ENCODE results near the gene FLCN.

Gene FLCN

DNA sequence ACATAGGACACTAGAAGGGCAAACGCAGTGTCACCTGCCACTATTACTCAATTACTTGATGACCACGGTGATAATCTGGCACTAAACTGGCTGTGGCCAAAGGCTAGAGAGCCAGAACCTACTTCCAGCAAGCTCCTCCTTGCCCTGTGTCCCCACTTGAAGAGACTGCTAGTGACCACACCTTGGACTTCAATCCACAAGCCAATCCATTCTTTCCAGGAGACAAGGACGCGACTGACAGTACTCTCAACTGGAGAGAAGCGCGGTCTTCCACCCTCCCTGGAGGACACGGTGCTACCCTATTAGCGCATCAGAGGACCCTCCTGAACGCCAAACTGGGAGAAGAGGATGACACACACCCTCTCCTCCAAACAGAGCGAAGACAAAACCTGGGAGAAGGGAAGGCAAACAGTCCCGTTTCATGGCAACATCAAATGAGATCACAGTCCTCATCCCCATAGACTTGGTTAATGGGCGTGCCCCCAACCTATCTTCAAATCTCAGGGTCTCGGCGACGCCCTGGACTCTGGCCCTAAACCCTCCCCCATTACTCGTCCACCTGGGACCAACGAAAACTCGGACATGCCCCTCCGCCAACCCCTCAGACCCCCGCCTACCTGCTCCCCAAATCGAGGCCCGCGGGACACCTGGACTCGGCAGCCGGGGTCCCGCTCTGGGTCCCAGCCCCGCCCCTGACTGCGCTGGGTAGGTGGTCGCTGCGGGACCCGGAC is 508 bp downstream of the FLCN start:
- ATAC-seq: peak; percentile 2
- no peak for DNase-seq

DNA sequence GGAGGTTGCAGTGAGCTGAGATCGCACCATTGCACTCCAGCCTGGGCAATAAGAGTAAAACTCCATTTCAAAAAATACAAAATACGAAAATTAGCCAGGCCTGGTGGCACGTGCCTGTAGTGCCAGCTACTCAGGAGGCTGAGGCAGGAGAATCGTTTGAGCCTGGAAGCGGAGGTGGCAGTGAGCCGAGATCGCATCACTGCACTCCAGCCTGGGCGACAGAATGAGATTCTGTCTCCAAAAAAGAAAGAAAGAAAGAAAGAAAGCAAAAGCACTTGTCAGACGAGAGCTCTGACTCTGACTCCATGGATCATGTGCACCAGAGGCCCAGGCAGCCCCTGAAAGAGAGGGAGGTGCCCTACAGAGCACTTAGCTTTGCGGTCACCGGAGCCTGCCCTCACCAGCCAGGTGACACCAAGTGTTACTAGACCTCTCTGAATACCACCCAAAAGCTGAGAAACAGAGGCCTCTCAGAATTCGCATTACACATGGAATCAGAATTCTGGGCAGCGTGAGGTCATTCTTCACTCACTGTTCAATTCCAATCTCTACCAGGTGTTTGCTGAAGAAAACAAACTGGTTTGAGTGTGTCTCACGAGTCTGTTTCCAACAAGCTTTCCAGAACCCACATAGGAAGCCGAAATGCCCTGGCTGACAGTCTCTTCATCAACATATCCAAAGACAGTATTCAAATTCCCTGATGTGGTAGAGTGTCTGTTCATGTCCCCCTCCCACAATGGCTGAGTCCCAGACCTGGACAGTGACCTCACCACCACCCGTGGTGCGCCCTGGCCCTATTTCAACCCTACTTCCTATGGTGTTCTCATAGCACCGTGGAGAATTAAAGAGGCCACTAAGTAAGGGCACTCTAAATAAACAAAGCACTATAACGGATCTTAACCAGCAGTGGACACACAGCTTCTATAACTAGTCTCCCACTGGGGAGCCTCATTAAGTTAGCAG is 1.5 kb downstream of the FLCN start:
- DNase-seq: peak; percentile 23
- no peak for ATAC-seq

DNA sequence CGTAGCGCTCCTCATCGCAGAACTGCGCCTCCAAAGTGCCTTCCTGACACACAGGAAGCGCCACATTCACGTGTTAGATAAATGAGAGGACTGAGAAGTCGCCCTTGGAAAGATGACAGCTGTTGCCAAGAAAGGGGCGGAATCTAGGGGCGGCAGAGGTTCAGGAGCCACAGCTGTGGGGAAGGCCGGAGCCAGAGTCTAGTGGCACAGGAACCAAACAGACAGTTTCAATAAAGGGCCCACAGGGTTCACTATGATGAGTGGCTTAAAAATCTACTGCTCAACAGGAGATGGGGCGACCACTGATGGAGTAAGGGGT is 4.7 kb downstream of the FLCN start:
- DNase-seq: no peak
- no peak for ATAC-seq

DNA sequence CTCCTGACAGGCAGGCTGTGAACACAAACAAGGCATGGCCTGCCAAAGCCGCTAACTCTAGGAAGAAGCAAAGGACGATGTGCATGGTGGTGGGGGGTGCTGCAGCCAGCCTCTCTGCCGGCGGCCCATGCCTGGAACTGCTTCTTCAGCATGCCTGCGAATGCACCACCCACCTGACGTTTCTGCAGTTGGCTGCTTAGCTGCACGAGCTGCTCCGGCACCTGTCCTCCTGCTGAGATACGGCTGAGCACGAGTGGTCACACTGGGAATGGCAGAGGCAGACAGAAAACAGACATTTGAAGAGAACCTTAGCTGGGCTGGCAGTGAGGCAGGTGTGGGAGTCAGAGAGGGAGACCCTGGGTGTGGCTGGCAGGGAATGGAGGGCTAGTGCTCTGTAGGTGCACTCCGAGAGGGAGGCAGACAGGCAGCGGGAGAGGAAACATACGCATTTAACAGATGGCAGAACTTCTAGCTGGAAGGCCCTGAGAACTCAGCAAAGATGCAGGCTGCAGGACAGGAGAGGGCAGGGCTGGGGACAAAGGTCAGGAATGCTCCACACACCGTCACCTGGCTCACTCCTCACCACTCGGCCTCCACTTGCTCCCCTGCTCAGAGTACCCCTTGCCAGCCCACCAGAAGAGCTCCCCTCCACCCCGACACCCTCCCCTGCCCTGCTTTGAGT is 5.2 kb downstream of the FLCN start:
- ATAC-seq: no peak
- DNase-seq: no peak

DNA sequence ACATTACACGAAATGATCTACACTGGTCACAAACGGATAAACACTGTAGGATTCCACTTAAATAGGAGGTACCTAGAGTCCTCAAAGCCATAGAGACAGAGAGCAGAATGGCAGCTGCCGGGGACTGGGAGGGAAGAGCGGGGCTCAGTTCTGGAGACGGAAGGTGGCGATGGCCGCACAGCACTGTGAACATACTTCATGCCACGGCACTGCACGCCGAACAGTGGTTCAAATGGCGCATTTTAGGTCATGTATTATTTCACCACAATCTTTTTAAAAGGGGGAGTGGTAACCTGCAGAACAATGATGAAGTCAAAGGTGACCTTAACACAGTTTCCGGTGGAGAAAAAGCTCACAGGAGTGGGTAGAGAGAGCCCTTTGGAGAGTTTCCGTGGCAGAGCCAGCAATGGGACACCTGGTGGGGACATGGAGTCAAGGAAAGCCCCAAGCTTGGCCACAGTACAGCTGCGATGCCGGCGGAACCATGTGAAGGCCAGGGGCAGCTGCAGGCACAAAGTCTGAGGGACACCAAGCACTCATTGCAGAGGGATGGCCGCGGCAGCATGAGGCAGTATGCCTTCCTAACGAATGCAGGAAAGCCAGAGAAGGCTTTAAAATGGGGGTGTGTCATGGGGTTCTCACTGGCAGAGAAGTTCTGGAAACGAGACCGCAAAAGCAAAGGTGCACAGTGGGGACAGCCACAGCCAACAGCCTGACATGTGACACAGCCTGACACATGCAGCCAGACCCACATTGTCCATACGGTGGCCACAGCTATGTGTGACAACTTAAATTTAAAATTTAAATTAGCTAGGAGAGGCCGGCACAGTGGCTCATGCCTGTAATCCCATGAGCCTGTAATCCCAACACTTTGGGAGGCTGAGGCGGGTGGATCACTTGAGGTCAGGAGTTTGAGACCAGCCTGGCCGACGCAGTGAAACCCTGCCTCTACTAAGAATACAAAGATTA is 7.3 kb downstream of the FLCN start:
- no peak for DNase-seq

DNA sequence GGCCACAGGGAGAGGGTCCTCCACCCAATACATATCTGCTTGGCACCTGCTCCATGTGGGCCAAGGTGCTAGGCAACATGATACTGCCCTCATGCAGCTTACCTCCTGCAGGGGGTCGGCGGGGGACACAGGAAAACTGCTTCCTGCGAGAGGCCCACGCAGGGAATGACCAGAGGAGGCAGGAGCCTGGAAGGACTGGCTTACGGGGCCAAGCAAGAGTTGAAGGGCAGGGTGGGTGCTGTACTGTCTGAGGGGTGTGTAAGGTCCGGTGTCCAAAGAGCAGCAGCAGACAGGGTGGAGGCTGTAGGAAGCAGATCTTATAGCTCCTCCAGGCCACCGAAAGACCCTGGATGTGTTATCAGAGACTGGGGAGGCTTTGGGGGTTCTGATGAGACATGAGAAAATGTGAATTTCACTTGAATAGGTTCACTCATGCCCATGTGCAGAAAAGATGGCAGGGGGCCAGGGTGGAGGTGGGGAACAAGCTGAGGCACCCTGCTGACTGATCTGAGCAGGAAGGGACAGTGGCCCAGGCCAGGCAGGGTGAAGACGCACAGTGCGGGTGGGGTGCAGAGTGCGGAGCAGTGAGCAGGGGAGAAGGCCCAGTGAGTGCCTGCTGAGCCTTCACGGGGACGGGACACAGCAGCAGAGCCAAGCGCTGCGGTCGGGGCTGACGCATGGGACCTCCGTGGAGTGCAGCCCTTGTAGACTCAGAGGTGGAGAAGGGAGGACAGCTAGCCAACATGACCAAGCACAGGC is 8.3 kb downstream of the FLCN start:
- ATAC-seq: no peak

More for the DNA sequence above, 7.3 kb downstream of the FLCN start:
- no peak for ATAC-seq

DNA sequence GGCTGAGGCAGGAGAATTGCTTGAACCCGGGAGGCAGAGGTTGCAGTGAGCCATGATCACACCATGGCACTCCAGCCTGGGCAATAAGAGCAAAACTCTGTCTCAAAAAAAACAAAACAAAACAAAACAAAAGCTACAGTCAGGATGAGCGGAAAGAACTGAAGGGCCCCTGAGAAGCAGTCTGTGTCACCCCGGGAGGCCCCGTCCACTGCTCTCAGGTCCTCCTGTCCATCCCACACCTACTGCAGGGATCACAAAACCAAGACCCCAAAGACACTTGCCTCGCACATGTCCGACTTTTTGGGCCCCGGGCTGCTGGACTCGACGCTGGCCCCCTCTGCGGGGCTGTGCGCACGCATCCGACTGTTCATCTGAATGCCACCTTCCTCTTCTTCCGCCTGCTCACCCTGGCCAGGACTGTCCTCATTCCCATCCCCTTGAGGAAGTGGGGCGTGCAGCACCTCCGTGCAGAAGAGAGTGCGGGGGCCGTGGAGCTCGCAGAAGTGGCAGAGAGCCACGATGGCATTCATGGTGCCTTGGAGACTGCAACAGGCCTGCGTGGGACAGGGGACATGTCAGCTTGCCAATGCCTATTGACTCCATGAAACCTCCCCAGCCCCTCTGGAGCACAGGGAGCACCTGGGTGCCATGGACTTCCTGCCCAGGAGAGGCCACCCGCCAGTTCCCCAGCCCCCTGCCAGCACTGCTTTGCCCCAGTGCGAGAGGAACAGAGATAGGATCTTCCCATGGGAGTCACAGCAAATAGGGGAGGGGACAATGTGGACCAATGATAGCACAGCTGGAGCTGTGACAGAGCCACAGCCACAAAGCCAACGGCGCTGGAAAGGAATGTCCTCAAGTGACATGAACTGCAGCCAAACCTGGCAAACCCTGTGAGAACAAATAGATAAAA is 9.1 kb downstream of the FLCN start:
- DNase-seq (no peak), ATAC-seq (no peak)

More for the DNA sequence above, 8.3 kb downstream of the FLCN start:
- DNase-seq: no peak

DNA sequence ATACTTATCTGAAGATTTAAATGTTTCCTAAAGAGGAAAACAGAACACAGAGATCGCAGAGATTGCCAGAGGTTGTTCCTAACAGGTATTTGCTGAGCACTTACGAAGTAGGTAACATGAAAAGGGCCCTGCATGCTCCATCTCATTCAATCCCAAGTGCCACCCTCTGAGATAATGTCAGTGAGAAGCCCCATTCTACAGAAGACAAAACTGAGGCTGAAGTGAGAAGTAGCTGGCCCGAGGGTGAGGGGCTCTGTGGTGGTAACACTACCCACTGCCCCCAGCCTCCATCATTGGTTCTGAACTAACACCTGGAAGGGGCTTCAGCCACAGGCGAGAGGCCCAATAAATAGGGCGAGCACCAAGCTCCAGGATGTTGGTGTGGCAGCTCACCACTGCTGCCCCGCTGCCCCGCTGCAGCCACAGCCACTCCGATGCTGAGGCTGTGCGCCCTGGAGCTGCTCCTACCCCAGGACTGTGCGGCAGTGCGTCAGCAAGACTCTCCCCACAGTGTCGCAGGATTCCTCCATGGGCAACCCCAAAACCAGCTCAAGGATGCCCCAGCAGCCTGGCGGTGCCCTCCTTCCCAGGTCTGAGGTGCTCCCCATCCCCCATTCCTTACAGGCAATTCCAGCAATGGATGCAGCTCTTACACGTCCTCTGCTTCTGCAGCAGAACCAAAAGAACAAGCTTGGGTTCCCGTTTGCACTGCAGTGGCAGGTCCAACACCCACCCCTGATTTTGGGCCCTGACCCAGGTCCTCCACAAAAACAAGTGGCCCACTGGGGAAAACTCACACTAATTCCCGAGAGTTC is 10.3 kb downstream of the FLCN start:
- no peak for DNase-seq
- no peak for ATAC-seq

DNA sequence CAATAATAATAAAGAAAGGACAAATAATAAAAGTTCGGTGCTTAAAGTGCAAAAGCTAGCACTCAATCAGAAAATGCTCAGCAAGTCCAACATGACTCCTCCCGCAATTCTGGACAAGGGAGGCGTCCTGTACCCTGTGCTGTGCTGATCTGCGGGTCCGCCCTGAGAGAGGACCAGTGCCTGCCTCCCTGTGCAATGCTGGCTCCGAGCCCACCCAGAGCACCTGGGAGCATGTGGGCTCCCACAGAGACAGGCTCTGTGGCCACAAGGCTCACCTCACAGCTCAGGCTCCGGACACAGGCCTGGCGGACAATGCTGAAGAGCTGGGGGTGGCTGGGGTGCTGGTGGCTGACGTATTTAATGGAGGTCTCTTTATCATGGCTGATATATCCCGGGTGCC is 11.1 kb downstream of the FLCN start:
- no peak for ATAC-seq
- DNase-seq: no peak

DNA sequence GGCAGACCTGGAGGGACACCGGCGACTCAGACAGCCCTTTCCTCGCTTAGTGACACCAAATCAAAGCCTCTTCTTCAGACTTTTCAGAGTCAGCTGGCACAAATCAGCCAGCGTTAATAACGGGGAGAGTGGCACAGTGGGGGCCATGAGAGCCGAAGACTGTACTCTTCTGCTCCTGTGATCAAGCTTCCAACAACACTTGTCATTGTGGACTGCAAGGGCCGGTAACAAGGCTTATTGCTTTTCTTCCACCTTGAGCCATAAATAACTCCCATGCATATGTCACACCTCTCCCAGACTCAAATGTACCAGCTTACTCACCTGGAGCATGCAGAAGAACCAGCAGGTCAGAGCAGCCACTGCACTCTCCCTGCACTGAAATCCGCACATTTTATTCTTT is 12.8 kb downstream of the FLCN start:
- no peak for DNase-seq
- no peak for ATAC-seq

DNA sequence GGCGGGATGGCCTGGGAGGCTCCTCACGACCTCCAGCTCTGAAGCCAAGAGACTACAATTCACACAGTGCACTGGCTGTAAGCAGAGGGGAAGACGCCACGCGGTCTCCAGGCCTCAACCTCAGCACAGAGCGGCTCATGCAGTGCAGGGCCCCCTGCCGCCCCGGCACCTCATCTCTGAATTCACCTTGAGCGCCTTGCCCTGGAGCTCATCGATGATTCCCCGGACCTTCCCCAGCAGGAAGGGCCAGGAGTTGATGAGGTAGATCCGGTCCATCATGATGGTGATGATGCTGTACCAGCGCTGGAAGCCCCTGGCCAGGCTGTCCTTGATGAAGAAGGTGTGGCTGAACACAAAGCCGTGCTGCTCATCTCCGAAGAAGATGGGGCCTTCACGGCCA is 13.2 kb downstream of the FLCN start:
- DNase-seq (no peak), ATAC-seq (no peak)

DNA sequence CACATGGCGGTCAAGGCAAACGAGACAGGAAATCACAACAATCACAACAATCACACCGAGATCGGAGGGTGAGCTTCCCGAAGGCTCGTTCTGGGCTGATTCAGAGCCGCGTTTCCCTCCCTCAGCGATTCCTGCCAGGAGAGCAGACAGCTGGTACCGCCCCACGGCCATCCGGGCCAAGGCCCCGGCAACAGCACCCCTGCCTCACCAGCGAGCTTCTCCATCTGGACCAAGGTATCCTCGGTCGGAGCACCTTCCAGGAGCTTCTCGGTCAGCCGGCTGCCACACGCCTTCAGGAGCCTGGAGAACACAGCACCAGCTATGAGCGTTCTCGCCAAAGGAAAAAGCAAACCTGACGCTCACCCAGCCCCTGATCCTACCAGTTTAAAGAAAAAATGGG is 15.6 kb downstream of the FLCN start:
- no peak for DNase-seq
- ATAC-seq: no peak

DNA sequence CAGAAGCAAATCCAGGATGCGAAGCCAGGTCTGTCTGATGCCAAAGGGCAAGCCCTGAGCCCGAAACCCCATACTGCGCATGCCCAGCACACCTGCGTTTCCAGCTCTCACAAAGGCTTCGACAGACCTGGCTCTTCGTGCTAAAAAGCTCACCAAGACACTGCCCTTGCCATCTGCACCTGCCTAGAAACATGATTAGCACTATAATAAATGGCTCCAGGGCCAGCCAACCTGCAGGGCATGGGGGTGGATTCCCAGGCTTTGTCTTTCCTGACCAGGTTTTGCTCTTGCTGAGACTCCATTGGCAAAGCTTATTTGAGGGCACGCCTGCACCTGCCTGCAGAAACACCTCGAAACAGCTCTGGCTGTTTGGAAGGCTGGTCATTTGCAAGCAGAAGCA is 16.4 kb downstream of the FLCN start:
- DNase-seq (no peak), ATAC-seq (no peak)

DNA sequence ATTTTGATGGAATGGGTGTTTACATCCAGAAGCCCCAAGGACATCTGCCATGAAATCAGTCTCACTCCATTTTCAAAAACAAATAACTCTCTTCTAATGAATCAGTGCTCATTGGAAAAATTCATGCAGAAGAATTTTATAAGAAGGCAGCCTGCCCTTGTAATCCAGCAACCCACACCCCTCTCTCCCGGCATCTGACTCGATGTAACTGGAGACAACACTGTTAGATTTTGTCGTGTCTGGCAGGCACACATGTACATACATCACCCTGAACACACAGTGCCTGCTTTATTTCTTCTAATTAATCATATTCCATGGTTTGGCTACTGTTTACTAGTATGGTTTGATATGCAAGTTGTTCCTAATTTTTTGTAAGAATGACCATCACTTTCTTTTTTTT is 19.0 kb downstream of the FLCN start:
- ATAC-seq (no peak), DNase-seq (no peak)

DNA sequence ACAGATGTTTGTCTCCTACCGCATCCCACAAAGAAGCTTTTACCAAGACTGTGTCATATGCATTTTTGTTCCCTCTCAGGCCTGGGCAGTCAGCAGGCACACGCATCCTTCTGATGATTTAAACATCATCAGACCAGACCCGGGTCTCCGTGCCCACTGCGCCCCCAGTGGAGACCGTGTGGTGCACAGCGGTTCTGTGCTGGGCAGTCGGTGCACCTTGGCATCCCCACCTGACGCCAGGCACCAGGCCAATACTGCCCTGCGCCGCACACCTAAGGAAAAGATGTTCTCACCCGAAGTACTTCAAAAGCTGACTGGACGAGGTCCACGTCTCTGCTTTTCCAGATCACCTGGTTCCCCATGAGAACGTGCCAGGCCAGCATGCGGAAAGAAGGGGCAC is 20.2 kb downstream of the FLCN start:
- DNase-seq (no peak), ATAC-seq (no peak)

DNA sequence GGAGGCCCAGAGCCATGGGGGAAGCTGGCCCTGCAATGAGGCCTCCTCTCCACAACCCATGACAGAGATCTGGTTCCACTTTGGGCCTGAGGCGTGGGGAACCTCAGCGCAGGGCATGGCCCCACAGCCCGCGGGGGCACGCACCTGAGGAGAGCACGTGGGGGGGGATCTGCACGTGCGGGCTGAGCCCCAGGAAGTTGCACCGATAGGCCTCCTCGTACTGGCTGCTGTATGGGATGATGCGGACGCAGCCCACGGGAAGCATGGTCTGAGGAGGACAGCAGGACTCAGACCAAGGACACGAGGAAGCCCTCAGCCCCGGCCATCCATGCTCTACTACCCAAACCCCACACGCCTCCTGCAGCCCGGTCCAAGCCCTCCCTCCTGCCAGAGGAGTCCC is 20.7 kb downstream of the FLCN start:
- DNase-seq (no peak), ATAC-seq (no peak)

DNA sequence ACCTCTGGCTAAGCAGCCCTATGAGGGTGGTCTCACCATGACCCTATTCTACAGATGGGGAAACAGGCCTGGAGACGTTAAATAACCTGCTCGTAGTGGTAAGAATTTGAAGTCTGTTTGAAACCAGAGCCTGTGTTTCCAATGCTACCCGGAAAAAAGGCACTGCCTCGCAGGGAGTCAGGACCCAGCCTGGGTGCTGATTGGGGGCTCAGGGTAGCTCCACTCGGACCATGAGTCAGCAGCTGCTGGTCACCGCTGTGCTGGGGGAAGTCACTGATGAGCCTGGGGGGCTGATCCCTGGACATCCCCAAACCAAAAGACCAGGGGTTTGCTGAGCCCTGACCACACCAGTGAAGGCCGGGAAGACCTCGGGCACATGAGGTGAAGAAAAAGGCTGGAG is 21.4 kb downstream of the FLCN start:
- no peak for ATAC-seq
- DNase-seq: no peak

DNA sequence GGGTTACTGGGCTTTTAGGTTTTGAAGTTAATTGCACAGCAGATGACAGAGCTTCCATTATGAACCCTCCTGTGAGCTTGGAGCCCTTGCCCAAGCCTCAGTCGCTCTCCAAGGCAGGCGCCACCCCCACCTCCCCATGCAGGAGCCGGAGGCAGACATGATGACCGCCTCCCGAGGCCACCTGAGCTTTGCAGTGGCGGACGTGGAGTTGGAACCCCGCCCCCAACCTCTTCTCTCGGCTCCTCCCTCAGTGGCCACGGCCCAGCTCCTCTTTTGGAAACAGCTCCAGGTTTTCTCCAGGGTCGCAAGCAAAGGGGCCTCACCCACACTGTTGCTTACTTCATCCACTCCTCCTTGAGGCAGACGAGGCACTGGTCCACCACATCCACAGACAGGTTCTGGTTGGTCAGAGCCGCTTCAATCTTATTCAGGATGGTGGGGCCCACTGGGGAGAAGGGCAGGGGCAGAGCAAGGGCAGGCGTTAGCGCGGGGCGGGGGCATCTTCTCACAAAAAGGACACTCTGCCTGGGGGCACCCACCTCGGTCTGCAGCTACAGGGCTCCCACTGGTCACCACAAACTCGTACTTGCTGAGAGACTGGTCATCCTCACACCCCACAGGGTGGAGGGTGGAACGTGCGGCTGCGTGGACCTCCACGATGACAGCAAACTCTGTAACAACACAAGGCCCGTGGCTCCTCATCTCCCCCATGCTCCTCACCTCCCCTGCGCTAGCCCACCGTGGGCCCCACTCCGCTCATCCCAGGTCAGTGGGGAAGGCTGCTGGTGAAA is 22.1 kb downstream of the FLCN start:
- DNase-seq (no peak), ATAC-seq (no peak)

All from stimulated activated naive CD8-positive, alpha-beta T cell treated with anti-CD3 and anti-CD28 coated beads, Interleukin-15, Interleukin-2, amounts not matched to agents 100 U/mL and 50 U/mL, for 24 hours (primary cell).